K562 (cell line): Measurements from ENCODE around the gene IL17REL. TPM values are rescaled to one million over a fixed set of nuclear protein-coding genes. Genes with fewer than 3 reads are reported as not detected.

Experiments
- microRNA-seq: library from miRNA; unstranded; fragments of <30 nt; microRNA quantifications from one replicate; pipeline ENCODE4, GENCODE V29; 2018; ENCODE audit warnings: borderline microRNAs expressed
- polyA plus RNA-seq, 8 experiments: library from polyadenylated mRNA; depleted of rRNA in 4 of 8; stranded (reverse) in 5 of 8; unstranded in 3 of 8; fragments of >200 nt; fragmentation: Nextera tagmentation in 2 of 8; fragmentation: Illumina TruSeq in 1 of 8; extraction: Ambion mirVana in 2 of 8; extraction: Trizol in 1 of 8; gene quantifications; 2 replicates each; pipeline versions ENCODE4 v1.2.1 to v1.2.3, GENCODE V29; 2011 to 2014; ENCODE audit warnings: inconsistent platforms in 1 of 8, missing spikeins in 1 of 8
- small RNA-seq: library from RNA; depleted of rRNA; stranded (forward); fragments of <200 nt; gene quantifications from one replicate; pipeline ENCODE3, GENCODE V24; 2014
- total RNA-seq, 7 experiments: library from RNA; depleted of rRNA in 6 of 7; stranded (reverse); fragments of >200 nt in 6 of 7; fragmentation: Illumina TruSeq in 2 of 7; extraction: Trizol in 2 of 7; gene quantifications; 2 replicates each; pipeline versions ENCODE4 v1.2.1 to v1.2.3, GENCODE V29; 2011 to 2021; ENCODE audit warnings: low replicate concordance in 1 of 7

IL17REL gene
- total and polyA plus RNA-seq, 9 of the 15 experiments (the other 6 are each of a cell fraction or from before 2014, with no cell fraction given): 0.05 to 0.42 (median 0.11) TPM; not detected in 4

Small RNA genes within 50 kb of the gene (microRNA-seq; reads per million reads assigned to microRNA genes)
- gene MIR6821: 0.27 reads per million

Small RNA genes within 50 kb of the gene (small RNA-seq; reads per million reads assigned to genes)
- gene MIR6821: not detected

Other genes with a start within 250 kb of the IL17REL start
Only the 7 nearest of the 14 such genes appear.
- gene ALG12, start 94.3 kb downstream of the IL17REL start, total RNA-seq (2014; rRNA removed): 3.4 and 5.8 TPM in 2 replicates
- 0.83 and 2.0 TPM in 2 replicates for gene ALG12, start 94.3 kb downstream of the IL17REL start, total RNA-seq (2014; rRNA removed; fragmentation: Illumina TruSeq; extraction: Trizol)
- gene ALG12, start 94.3 kb downstream of the IL17REL start, total RNA-seq (2015; rRNA removed; fragmentation: Illumina TruSeq; extraction: Trizol): 3.7 and 3.8 TPM in 2 replicates
- gene ALG12, start 94.3 kb downstream of the IL17REL start, total RNA-seq (2021): 8.5 and 11.0 TPM in 2 replicates
- gene ALG12, start 94.3 kb downstream of the IL17REL start, polyA plus RNA-seq (2011; rRNA removed): 2.6 and 3.9 TPM in 2 replicates
- 4.0 and 7.3 TPM in 2 replicates for gene ALG12, start 94.3 kb downstream of the IL17REL start, polyA plus RNA-seq (2014; fragmentation: Illumina TruSeq; extraction: Trizol)
- under 1 TPM; 0.20 to 0.62 TPM for gene ALG12, start 94.3 kb downstream of the IL17REL start, polyA plus RNA-seq (2014; fragmentation: Nextera tagmentation; extraction: Ambion mirVana)
- gene ALG12, start 94.3 kb downstream of the IL17REL start, polyA plus RNA-seq (2014; rRNA removed): 4.9 and 5.8 TPM in 2 replicates
- gene CRELD2, start 94.1 kb downstream of the IL17REL start, total RNA-seq (2014; rRNA removed): 25.3 and 33.2 TPM in 2 replicates
- gene CRELD2, start 94.1 kb downstream of the IL17REL start, total RNA-seq (2014; rRNA removed; fragmentation: Illumina TruSeq; extraction: Trizol): 4.9 and 6.3 TPM in 2 replicates
- gene CRELD2, start 94.1 kb downstream of the IL17REL start, total RNA-seq (2015; rRNA removed; fragmentation: Illumina TruSeq; extraction: Trizol): 10.1 and 10.7 TPM in 2 replicates
- 19.5 and 19.8 TPM in 2 replicates for gene CRELD2, start 94.1 kb downstream of the IL17REL start, total RNA-seq (2021)
- 8.8 and 12.4 TPM in 2 replicates for gene CRELD2, start 94.1 kb downstream of the IL17REL start, polyA plus RNA-seq (2011; rRNA removed)
- 6.3 and 9.3 TPM in 2 replicates for gene CRELD2, start 94.1 kb downstream of the IL17REL start, polyA plus RNA-seq (2014; fragmentation: Illumina TruSeq; extraction: Trizol)
- 1 to 10 TPM in 1 of 2 experiments, under 1 TPM in 1; 0.96 to 1.5 TPM for gene CRELD2, start 94.1 kb downstream of the IL17REL start, polyA plus RNA-seq (2014; fragmentation: Nextera tagmentation; extraction: Ambion mirVana)
- gene CRELD2, start 94.1 kb downstream of the IL17REL start, polyA plus RNA-seq (2014; rRNA removed): 19.9 and 22.4 TPM in 2 replicates
- gene PIM3, start 52.0 kb downstream of the IL17REL start, total RNA-seq (2014; rRNA removed): 37.0 and 41.1 TPM in 2 replicates
- 4.2 and 4.3 TPM in 2 replicates for gene PIM3, start 52.0 kb downstream of the IL17REL start, total RNA-seq (2014; rRNA removed; fragmentation: Illumina TruSeq; extraction: Trizol)
- gene PIM3, start 52.0 kb downstream of the IL17REL start, total RNA-seq (2015; rRNA removed; fragmentation: Illumina TruSeq; extraction: Trizol): 11.9 and 13.8 TPM in 2 replicates
- 40.5 and 41.3 TPM in 2 replicates for gene PIM3, start 52.0 kb downstream of the IL17REL start, total RNA-seq (2021)
- gene PIM3, start 52.0 kb downstream of the IL17REL start, polyA plus RNA-seq (2011; rRNA removed): 5.3 and 8.0 TPM in 2 replicates
- 4.4 and 11.4 TPM in 2 replicates for gene PIM3, start 52.0 kb downstream of the IL17REL start, polyA plus RNA-seq (2014; fragmentation: Illumina TruSeq; extraction: Trizol)
- under 1 TPM; 0.24 to 0.57 TPM for gene PIM3, start 52.0 kb downstream of the IL17REL start, polyA plus RNA-seq (2014; fragmentation: Nextera tagmentation; extraction: Ambion mirVana)
- 34.1 and 35.4 TPM in 2 replicates for gene PIM3, start 52.0 kb downstream of the IL17REL start, polyA plus RNA-seq (2014; rRNA removed)
- gene TTLL8, start 45.5 kb upstream of the IL17REL start, total RNA-seq (2014; rRNA removed): not detected in 2 replicates
- not detected in 2 replicates for gene TTLL8, start 45.5 kb upstream of the IL17REL start, total RNA-seq (2014; rRNA removed; fragmentation: Illumina TruSeq; extraction: Trizol)
- not detected in 2 replicates for gene TTLL8, start 45.5 kb upstream of the IL17REL start, total RNA-seq (2015; rRNA removed; fragmentation: Illumina TruSeq; extraction: Trizol)
- gene TTLL8, start 45.5 kb upstream of the IL17REL start, total RNA-seq (2021): not detected in 2 replicates
- gene TTLL8, start 45.5 kb upstream of the IL17REL start, polyA plus RNA-seq (2011; rRNA removed): not detected in 2 replicates
- gene TTLL8, start 45.5 kb upstream of the IL17REL start, polyA plus RNA-seq (2014; fragmentation: Illumina TruSeq; extraction: Trizol): not detected in 2 replicates
- gene TTLL8, start 45.5 kb upstream of the IL17REL start, polyA plus RNA-seq (2014; fragmentation: Nextera tagmentation; extraction: Ambion mirVana): not detected
- not detected in 2 replicates for gene TTLL8, start 45.5 kb upstream of the IL17REL start, polyA plus RNA-seq (2014; rRNA removed)
- 0.24 and 0.27 TPM in 2 replicates for gene MLC1, start 72.7 kb upstream of the IL17REL start, total RNA-seq (2014; rRNA removed)
- gene MLC1, start 72.7 kb upstream of the IL17REL start, total RNA-seq (2014; rRNA removed; fragmentation: Illumina TruSeq; extraction: Trizol): 0.06 and 0.15 TPM in 2 replicates
- gene MLC1, start 72.7 kb upstream of the IL17REL start, total RNA-seq (2015; rRNA removed; fragmentation: Illumina TruSeq; extraction: Trizol): 0.98 and 1.1 TPM in 2 replicates
- gene MLC1, start 72.7 kb upstream of the IL17REL start, total RNA-seq (2021): 0.54 and 0.66 TPM in 2 replicates
- 0.22 and 0.85 TPM in 2 replicates for gene MLC1, start 72.7 kb upstream of the IL17REL start, polyA plus RNA-seq (2011; rRNA removed)
- 0.36 and 0.39 TPM in 2 replicates for gene MLC1, start 72.7 kb upstream of the IL17REL start, polyA plus RNA-seq (2014; fragmentation: Illumina TruSeq; extraction: Trizol)
- under 1 TPM; 0.06 to 0.13 TPM for gene MLC1, start 72.7 kb upstream of the IL17REL start, polyA plus RNA-seq (2014; fragmentation: Nextera tagmentation; extraction: Ambion mirVana)
- gene MLC1, start 72.7 kb upstream of the IL17REL start, polyA plus RNA-seq (2014; rRNA removed): 0.38 and 0.91 TPM in 2 replicates
- gene MOV10L1, start 77.2 kb upstream of the IL17REL start, total RNA-seq (2014; rRNA removed): 0.09 and 0.33 TPM in 2 replicates
- 0.10 and 0.22 TPM in 2 replicates for gene MOV10L1, start 77.2 kb upstream of the IL17REL start, total RNA-seq (2014; rRNA removed; fragmentation: Illumina TruSeq; extraction: Trizol)
- 0.30 and 0.43 TPM in 2 replicates for gene MOV10L1, start 77.2 kb upstream of the IL17REL start, total RNA-seq (2015; rRNA removed; fragmentation: Illumina TruSeq; extraction: Trizol)
- gene MOV10L1, start 77.2 kb upstream of the IL17REL start, total RNA-seq (2021): 0.33 and 0.34 TPM in 2 replicates
- 0.40 and 0.43 TPM in 2 replicates for gene MOV10L1, start 77.2 kb upstream of the IL17REL start, polyA plus RNA-seq (2011; rRNA removed)
- gene MOV10L1, start 77.2 kb upstream of the IL17REL start, polyA plus RNA-seq (2014; fragmentation: Illumina TruSeq; extraction: Trizol): 0.15 and 0.24 TPM in 2 replicates
- under 1 TPM; 0.06 to 0.10 TPM for gene MOV10L1, start 77.2 kb upstream of the IL17REL start, polyA plus RNA-seq (2014; fragmentation: Nextera tagmentation; extraction: Ambion mirVana)
- 0.15 and 0.85 TPM in 2 replicates for gene MOV10L1, start 77.2 kb upstream of the IL17REL start, polyA plus RNA-seq (2014; rRNA removed)
- gene PANX2, start 158.0 kb upstream of the IL17REL start, total RNA-seq (2014; rRNA removed): 0.61 and 1.0 TPM in 2 replicates
- gene PANX2, start 158.0 kb upstream of the IL17REL start, total RNA-seq (2014; rRNA removed; fragmentation: Illumina TruSeq; extraction: Trizol): 0.06 and 0.07 TPM in 2 replicates
- 0.15 and 0.29 TPM in 2 replicates for gene PANX2, start 158.0 kb upstream of the IL17REL start, total RNA-seq (2015; rRNA removed; fragmentation: Illumina TruSeq; extraction: Trizol)
- 3.0 and 3.9 TPM in 2 replicates for gene PANX2, start 158.0 kb upstream of the IL17REL start, total RNA-seq (2021)
- 1.1 and 1.7 TPM in 2 replicates for gene PANX2, start 158.0 kb upstream of the IL17REL start, polyA plus RNA-seq (2011; rRNA removed)
- gene PANX2, start 158.0 kb upstream of the IL17REL start, polyA plus RNA-seq (2014; fragmentation: Illumina TruSeq; extraction: Trizol): 0.22 and 0.72 TPM in 2 replicates
- gene PANX2, start 158.0 kb upstream of the IL17REL start, polyA plus RNA-seq (2014; fragmentation: Nextera tagmentation; extraction: Ambion mirVana): under 1 TPM in 1 of 2 experiments, not detected in 1; 0.01 TPM
- gene PANX2, start 158.0 kb upstream of the IL17REL start, polyA plus RNA-seq (2014; rRNA removed): 1.7 and 1.9 TPM in 2 replicates